Dedifferentiated amniotic fluid mesenchymal stem cell (primary cell): ENCODE results near the gene PKIG.

Source experiments
- DNase-seq: peaks from one replicate; pipeline ENCODE4 v3.0.0-alpha.2; 2016; ENCODE audit errors: extremely low spot score

The PKIG gene

GRCh38 chr20:44662261-44662660 lies 79.9 kb downstream of the PKIG start:
- no peak for DNase-seq

- no peak for DNase-seq
These were observed 81.8 kb downstream of the PKIG start for GRCh38 chr20:44664131-44664530.

- DNase-seq, result no peak
These were observed 83.7 kb downstream of the PKIG start for GRCh38 chr20:44666066-44666465.
